ENCODE data around the gene FOXK1. TPM values are rescaled to one million over a fixed set of nuclear protein-coding genes. Genes with fewer than 3 reads are reported as not detected.
A peak's percentile ranks its signal among the peaks of the same experiment; 100 is the strongest.

Gene FOXK1
- total RNA-seq, 6 donors from 2014 or later, result 25.1 to 40.7 (median 34.1) TPM

DNA sequence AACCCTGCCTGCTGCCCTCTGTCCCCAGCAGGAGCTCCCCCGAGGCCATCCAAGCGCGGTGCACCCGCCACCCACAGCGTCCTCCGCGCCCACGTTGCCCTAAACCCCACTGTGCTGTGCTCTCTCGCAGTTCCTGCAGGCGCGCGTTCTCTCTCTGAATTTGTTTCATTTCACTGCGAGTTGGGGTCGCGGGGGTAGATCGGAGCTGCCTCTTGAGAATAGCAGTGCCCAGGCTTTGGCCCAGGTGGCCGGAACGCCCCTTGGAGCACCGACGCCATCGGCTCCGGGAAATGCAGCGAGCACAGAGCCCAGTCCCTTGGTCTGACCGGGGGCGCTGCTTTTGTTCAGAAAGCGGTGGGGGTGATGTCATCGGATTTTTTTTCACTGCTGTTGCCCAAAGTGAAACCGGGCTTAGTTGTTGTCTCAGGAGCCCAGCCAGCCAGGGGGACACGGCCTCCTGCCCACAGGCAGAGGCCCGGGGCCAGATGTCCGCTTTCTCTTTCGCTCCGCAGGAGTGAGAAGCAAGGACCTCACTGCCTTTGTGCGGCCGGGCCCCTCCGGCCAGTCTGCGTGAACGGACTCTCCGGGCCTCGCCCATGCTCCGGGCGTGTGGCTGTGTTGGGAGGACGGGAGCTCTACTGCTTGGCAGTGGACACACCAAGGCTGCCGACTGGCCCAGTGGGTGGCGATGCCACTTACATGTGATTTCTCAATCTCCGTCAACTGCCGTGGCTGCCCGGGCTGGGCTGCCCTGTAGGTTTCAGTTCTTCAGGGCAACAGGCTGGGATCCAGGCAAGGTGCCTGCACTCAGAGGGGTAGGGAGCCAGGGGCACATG, 43.1 kb downstream of the FOXK1 start:
- Histone ChIP-seq H3K27me3 (no peaks in the 10 kb centered on the region), H3K9me3 (no peaks in the 10 kb centered on the region), H3K27ac (peak overlapping the region; percentile 90 to 94 (median 92)), H3K4me1 (peaks cover 27 to 45% (median 32%) of the 10 kb centered on the region in 4 donors), H3K4me3 (peak overlapping the region; percentile 5 to 56 (median 54)), H3K36me3 (peaks cover 0 to 22% (median 12%) of the 10 kb centered on the region in 4 donors)
- WGBS, 2 donors, result 5 to 35% methylated on average over 14 to 47 of the region's 48 CpGs
- peak; percentile 58 to 68 for TF ChIP-seq POLR2AphosphoS5 (IDR thresholded peaks at IDR 0.05)
- TF ChIP-seq, protein P1, sequence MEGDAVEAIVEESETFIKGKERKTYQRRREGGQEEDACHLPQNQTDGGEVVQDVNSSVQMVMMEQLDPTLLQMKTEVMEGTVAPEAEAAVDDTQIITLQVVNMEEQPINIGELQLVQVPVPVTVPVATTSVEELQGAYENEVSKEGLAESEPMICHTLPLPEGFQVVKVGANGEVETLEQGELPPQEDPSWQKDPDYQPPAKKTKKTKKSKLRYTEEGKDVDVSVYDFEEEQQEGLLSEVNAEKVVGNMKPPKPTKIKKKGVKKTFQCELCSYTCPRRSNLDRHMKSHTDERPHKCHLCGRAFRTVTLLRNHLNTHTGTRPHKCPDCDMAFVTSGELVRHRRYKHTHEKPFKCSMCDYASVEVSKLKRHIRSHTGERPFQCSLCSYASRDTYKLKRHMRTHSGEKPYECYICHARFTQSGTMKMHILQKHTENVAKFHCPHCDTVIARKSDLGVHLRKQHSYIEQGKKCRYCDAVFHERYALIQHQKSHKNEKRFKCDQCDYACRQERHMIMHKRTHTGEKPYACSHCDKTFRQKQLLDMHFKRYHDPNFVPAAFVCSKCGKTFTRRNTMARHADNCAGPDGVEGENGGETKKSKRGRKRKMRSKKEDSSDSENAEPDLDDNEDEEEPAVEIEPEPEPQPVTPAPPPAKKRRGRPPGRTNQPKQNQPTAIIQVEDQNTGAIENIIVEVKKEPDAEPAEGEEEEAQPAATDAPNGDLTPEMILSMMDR (IDR thresholded peaks at IDR 0.05), result peak in 1 of 6 experiments; percentile 3
- TF ChIP-seq POLR2A (IDR thresholded peaks at IDR 0.05), result peak in 2 of 4 donors; percentile 41 to 71
- peak in 1 of 4 donors; percentile 6 for TF ChIP-seq EP300 (IDR thresholded peaks at IDR 0.05)
- ATAC-seq (ENCODE audit: low FRiP score in 2 of 2) (peak; percentile 86 to 89), DNase-seq (peak; percentile 90 to 92)

DNA sequence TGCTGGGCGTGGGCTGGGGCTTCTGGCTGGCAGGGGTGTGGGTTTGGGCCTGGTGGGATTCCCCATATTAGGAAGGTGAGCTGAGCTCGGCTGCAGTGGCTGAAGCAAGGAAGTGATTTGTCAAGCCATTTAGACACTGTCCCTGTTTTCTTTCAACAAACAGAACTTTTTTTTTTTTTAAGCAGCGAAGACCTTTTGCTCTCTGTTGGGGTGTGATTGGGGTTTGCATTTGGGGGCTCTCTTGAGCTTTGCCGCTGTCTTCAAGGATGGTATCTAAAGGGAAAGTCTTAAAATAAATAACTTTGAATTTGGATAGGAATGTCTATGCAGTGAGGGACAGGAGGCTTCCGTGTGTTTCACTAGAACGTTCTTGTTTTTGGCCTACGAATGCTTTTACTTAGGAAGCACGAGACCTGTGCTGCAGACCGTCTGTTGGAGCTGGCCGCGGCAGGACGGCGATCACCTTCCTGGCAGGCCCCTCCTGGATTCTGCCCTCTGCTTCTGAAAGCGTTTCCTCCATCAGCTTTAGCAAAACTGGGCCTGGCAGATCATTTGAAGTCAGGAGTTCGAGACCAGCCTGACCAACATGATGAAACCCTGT, 43.9 kb downstream of the FOXK1 start:
- Histone ChIP-seq H3K4me3 (peak overlapping the region; percentile 5 to 56 (median 54)), H3K27me3 (no peaks in the 10 kb centered on the region), H3K27ac (peak overlapping the region; percentile 90 to 94 (median 92)), H3K9me3 (no peaks in the 10 kb centered on the region), H3K36me3 (peaks cover 0 to 22% (median 12%) of the 10 kb centered on the region in 4 donors), H3K4me1 (peaks cover 27 to 49% (median 34%) of the 10 kb centered on the region in 4 donors)
- no peak for DNase-seq
- 30% methylated on average over 15 of the region's 15 CpGs for WGBS, 2 donors
- TF ChIP-seq, protein P1 (IDR thresholded peaks at IDR 0.05), result no peak
- no peak for TF ChIP-seq POLR2AphosphoS5 (IDR thresholded peaks at IDR 0.05)
- no peak for TF ChIP-seq POLR2A (IDR thresholded peaks at IDR 0.05)
- no peak for ATAC-seq (ENCODE audit: low FRiP score in 2 of 2)

DNA sequence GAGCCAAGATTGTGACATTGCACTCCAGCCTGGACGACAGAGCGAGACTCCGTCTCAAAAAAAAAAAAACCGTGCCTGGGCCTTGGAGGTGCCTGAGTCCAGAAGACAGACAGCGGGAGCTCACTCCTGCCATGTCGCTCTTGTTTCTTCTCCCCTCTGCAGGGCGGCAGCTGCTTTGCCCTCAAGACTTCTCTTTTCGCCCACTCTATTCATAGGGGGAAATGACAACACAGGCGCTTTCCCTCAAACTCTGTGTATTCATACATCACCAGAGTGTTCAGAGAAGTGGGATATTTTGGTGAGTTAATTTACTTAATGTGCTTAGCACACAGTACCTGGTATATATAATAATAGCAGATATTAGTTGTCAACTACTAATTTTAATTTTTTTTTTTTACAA, 44.5 kb downstream of the FOXK1 start:
- Histone ChIP-seq H3K4me3 (no peak overlapping the region), H3K27me3 (no peaks in the 10 kb centered on the region), H3K36me3 (peaks cover 0 to 22% (median 12%) of the 10 kb centered on the region in 4 donors), H3K27ac (peak overlapping the region; percentile 90 to 94 (median 92)), H3K9me3 (no peaks in the 10 kb centered on the region), H3K4me1 (peaks cover 27 to 52% (median 34%) of the 10 kb centered on the region in 4 donors)
- TF ChIP-seq POLR2A (IDR thresholded peaks at IDR 0.05) (no peak), POLR2AphosphoS5 (IDR thresholded peaks at IDR 0.05) (no peak), EP300 (IDR thresholded peaks at IDR 0.05) (no peak)
- TF ChIP-seq, protein P1 (IDR thresholded peaks at IDR 0.05), result no peak
- DNase-seq (no peak), ATAC-seq (ENCODE audit: low FRiP score in 2 of 2) (no peak)
- WGBS, 2 donors, result 75% methylated on average over 9 of the region's 9 CpGs

DNA sequence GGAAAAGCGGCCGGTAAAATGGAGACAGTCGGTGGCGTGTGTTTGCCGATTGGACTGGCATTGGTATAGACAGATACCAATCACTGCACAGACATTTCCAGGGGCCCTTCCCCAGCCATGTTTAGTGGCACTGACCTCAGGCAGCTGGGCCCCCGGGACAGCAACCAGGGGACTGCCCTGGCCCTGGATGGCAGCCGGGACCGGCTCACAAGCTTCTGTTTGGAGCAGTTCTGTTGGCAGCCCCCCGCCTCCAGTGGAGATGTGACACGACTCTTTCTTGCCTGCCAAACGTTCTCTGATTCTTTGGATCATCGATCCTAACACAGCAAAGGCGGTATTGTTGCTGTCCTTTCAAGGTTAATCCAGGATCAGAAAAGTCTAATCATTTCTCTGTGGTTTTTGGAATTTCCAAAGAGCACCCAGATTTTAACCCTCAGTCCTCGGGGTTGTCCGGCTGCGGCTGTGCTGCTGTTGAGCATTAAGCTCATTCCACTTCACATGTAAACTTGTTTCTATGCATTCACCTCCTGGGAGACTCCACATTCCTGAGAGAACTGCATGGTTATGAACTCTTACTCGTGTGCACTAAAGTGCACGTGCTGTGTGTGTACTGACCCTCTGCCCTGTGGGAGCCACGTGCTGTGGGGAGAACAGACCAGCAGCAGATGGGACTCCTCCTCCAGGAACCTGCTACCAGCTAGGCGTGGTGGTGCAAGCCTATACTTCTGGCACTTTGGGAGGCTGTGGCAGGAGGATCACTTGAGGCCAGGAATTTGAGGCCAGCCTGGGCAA, 46.0 kb downstream of the FOXK1 start:
- DNase-seq, result no peak
- 88 to 92% methylated on average over 12 to 20 of the region's 20 CpGs for WGBS, 2 donors
- H3K36me3 ChIP-seq, result peaks cover 0 to 9% (median 7%) of the 10 kb centered on the region in 4 donors
- peak overlapping the region in 3 of 4 donors; percentile 22 to 94 (median 92) for H3K27ac ChIP-seq
- H3K4me1 ChIP-seq, result peaks cover 27 to 52% (median 32%) of the 10 kb centered on the region in 4 donors
- no peaks in the 10 kb centered on the region for H3K9me3 ChIP-seq
- no peaks in the 10 kb centered on the region for H3K27me3 ChIP-seq
- no peak overlapping the region for H3K4me3 ChIP-seq
- no peak for ATAC-seq (ENCODE audit: low FRiP score in 2 of 2)
- TF ChIP-seq POLR2A (IDR thresholded peaks at IDR 0.05), result no peak
- TF ChIP-seq, protein P1 (IDR thresholded peaks at IDR 0.05), result no peak
- no peak for TF ChIP-seq EP300 (IDR thresholded peaks at IDR 0.05)
- TF ChIP-seq POLR2AphosphoS5 (IDR thresholded peaks at IDR 0.05), result no peak

All from upper lobe of left lung (tissue), 6 donors.